Stimulated activated CD8-positive, alpha-beta memory T cell treated with anti-CD3 and anti-CD28 coated beads, Interleukin-4, amount 100 ng/mL, for 1 hour (primary cell): ENCODE results near the gene SPRED3.

ENCODE experiments used
- DNase-seq, 2 donors: peaks; one replicate each; pipeline ENCODE4 v3.0.0-alpha.2; 2020; ENCODE audit warnings: low read depth in 2 of 2, low spot score in 1 of 2

Gene SPRED3

GRCh38 chr19:38443458-38443999 lies 55.0 kb downstream of the SPRED3 start:
- DNase-seq: no peak

- DNase-seq: no peak
These were observed 55.5 kb downstream of the SPRED3 start for GRCh38 chr19:38444026-38444425.

- DNase-seq: no peak
These were observed 56.9 kb downstream of the SPRED3 start for GRCh38 chr19:38445362-38445761.

GRCh38 chr19:38448225-38448624 lies 59.7 kb downstream of the SPRED3 start:
- DNase-seq: no peak
